Ectodermal cell (in vitro differentiated cells): ENCODE results near the gene HDDC3.

Source experiments
- H3K27ac ChIP-seq: 2 replicates; pipeline ENCODE4 v1.7.0; 2013; ENCODE audit warnings: mild to moderate bottlenecking, low read depth, low read length; ENCODE audit not compliant: insufficient read depth, poor library complexity, severe bottlenecking
- H3K27me3 ChIP-seq: 2 replicates; pipeline ENCODE4 v1.7.0; 2013; ENCODE audit warnings: mild to moderate bottlenecking, low read length; ENCODE audit not compliant: insufficient read depth, control insufficient read depth, poor library complexity, severe bottlenecking
- H3K36me3 ChIP-seq: one replicate; pipeline ENCODE4 v1.7.0; 2013; ENCODE audit warnings: low read length; ENCODE audit not compliant: control insufficient read depth, insufficient read depth
- H3K4me1 ChIP-seq: one replicate; pipeline ENCODE4 v1.7.0; 2013; ENCODE audit warnings: low read length; ENCODE audit not compliant: control insufficient read depth, insufficient read depth
- H3K4me3 ChIP-seq: 2 replicates; pipeline ENCODE4 v1.7.0; 2013; ENCODE audit warnings: low read depth, low read length, control low read depth; ENCODE audit not compliant: insufficient read depth
- H3K9me3 ChIP-seq: 2 replicates; pipeline ENCODE4 v1.7.0; 2013; ENCODE audit warnings: mild to moderate bottlenecking, low read length, moderate library complexity; ENCODE audit not compliant: control insufficient read depth
- WGBS, 2 experiments: methylation state at CpG; one replicate each; pipeline ENCODE4 v1.1.7; 2013; ENCODE audit warnings: missing lambda C conversion rate in 2 of 2; 5-methylcytosine and 5-hydroxymethylcytosine counted together

HDDC3 gene

GRCh38 chr15:90881978-90882721, 50.2 kb downstream of the HDDC3 start:
- H3K27me3 ChIP-seq: no peaks in the 10 kb centered on the region
- no peak overlapping the region for H3K27ac ChIP-seq
- 92 to 95% methylated on average over 19 of the region's 19 CpGs for WGBS, 2 experiments
- no peaks in the 10 kb centered on the region for H3K9me3 ChIP-seq
- peaks cover 18% of the 10 kb centered on the region for H3K4me1 ChIP-seq
- H3K4me3 ChIP-seq: no peak overlapping the region
- peaks cover 8% of the 10 kb centered on the region for H3K36me3 ChIP-seq

GRCh38 chr15:90881181-90881977, 51.0 kb downstream of the HDDC3 start:
- Histone ChIP-seq H3K27me3 (no peaks in the 10 kb centered on the region), H3K4me3 (no peak overlapping the region), H3K4me1 (peaks cover 18% of the 10 kb centered on the region), H3K27ac (no peak overlapping the region), H3K36me3 (peaks cover 15% of the 10 kb centered on the region), H3K9me3 (no peaks in the 10 kb centered on the region)
- WGBS, 2 experiments: 90 to 91% methylated on average over 35 of the region's 35 CpGs

GRCh38 chr15:90880381-90881145, 51.8 kb downstream of the HDDC3 start:
- Histone ChIP-seq H3K27me3 (no peaks in the 10 kb centered on the region), H3K9me3 (no peaks in the 10 kb centered on the region), H3K4me1 (peaks cover 18% of the 10 kb centered on the region), H3K4me3 (no peak overlapping the region), H3K27ac (no peak overlapping the region), H3K36me3 (peaks cover 15% of the 10 kb centered on the region)
- 93 to 94% methylated on average over 16 of the region's 16 CpGs for WGBS, 2 experiments
